Measurements from ENCODE around the gene SNRPD1.
"Not testable (repeated sequence)": the region's sequence is repeated elsewhere in the genome, so short reads cannot be mapped to it uniquely, and the experiment has no call there.

Gene SNRPD1

GRCh38 chr18:21612125-21613039 lies at the start of gene SNRPD1:
TSS of gene SNRPD1 (plus strand) at chr18:21612314. CDS start at chr18:21612430, 116 bp downstream.
- in situ Hi-C loops (cut with MboI; ENCODE audit: low sequenced_read_pairs) = loop anchor here (25.0 kb wide), 1 partner anchor 125 kb away; the partner anchor contains the start of gene MIB1

GRCh38 chr18:21571772-21572171 lies 40.3 kb upstream of the SNRPD1 start:
- in situ Hi-C loops (cut with MboI; ENCODE audit: low sequenced_read_pairs) = no loop called here

- in situ Hi-C loops (cut with MboI; ENCODE audit: low sequenced_read_pairs) = no loop called here
These were observed 36.5 kb upstream of the SNRPD1 start for GRCh38 chr18:21575656-21576055.

- in situ Hi-C loops (cut with MboI; ENCODE audit: low sequenced_read_pairs) = no loop called here
These were observed 27.7 kb upstream of the SNRPD1 start for GRCh38 chr18:21584391-21584790.

- in situ Hi-C loops (cut with MboI; ENCODE audit: low sequenced_read_pairs) = not testable (repeated sequence)
These were observed 19.8 kb upstream of the SNRPD1 start for GRCh38 chr18:21592361-21592760.

- in situ Hi-C loops (cut with MboI; ENCODE audit: low sequenced_read_pairs) = no loop called here
These were observed 18.4 kb upstream of the SNRPD1 start for GRCh38 chr18:21593540-21594257.

DNA sequence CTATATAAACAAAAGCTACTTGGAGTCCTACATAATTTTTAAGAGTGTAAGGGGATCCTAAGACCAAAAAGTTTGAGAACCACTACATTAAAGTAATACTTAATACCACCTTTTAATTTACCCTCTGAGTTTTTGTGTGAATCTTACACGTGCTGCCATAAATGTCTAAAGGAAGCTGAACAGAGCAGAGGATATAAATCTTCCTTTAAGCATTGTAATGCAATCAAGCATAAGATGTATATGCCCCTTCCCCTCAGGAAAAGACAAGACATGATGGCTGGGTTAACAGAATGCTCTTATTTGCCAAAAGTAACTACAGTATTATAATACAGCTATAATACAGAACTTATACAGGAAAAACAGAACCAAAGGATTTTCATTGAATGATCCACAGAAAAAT lies 14.5 kb upstream of the SNRPD1 start:
- in situ Hi-C loops (cut with MboI; ENCODE audit: low sequenced_read_pairs) = no loop called here

- in situ Hi-C loops (cut with MboI; ENCODE audit: low sequenced_read_pairs) = no loop called here
These were observed 13.2 kb upstream of the SNRPD1 start for GRCh38 chr18:21598726-21599584.

DNA sequence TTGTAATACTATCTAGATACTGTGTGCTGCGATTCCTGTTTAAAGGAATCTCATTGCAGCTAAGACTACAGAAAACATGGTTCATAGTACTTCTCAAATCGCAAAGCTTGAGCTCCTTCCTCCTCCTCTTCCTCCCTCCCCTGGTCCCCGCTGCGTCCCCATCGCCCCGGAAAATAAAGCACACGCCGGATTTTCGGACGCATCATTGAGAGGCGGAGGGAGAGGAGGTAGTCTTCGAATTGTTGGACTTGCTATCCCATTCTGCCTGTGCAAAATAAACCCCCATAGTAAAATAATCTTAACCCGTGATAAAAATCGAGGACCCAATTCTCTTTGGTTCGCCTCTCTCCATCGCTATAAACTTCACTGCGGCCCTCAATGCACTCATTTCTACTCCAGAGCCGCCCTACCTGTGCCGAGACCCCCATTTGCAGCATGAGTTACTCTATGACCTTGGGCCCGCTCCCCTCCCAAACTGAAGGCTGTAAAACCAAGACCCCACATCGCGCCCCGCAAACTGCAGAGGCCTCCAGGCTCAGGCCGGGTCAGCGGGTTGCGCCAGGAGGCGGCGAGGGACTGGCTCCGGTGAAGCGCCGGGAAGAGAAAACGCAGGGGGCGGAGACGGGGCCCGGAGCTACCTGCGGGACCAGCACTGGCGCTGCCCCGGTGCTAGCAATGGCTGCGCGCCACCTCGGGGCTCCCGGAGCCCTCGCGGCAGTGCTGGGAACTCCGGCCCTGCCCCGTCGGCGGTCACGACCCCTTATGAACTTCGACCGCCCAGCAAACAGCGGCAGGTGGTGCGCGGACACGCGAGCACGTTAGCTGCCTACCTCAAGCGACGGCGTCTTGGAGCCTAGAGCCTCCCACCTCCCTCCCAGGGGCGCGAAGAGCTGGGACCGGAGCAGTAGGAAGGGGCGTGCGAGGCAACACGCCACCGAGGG lies 12.3 kb upstream of the SNRPD1 start:
- in situ Hi-C loops (cut with MboI; ENCODE audit: low sequenced_read_pairs) = loop anchor here (25.0 kb wide), 1 partner anchor 137 kb away; the partner anchor contains the start of gene MIB1

DNA sequence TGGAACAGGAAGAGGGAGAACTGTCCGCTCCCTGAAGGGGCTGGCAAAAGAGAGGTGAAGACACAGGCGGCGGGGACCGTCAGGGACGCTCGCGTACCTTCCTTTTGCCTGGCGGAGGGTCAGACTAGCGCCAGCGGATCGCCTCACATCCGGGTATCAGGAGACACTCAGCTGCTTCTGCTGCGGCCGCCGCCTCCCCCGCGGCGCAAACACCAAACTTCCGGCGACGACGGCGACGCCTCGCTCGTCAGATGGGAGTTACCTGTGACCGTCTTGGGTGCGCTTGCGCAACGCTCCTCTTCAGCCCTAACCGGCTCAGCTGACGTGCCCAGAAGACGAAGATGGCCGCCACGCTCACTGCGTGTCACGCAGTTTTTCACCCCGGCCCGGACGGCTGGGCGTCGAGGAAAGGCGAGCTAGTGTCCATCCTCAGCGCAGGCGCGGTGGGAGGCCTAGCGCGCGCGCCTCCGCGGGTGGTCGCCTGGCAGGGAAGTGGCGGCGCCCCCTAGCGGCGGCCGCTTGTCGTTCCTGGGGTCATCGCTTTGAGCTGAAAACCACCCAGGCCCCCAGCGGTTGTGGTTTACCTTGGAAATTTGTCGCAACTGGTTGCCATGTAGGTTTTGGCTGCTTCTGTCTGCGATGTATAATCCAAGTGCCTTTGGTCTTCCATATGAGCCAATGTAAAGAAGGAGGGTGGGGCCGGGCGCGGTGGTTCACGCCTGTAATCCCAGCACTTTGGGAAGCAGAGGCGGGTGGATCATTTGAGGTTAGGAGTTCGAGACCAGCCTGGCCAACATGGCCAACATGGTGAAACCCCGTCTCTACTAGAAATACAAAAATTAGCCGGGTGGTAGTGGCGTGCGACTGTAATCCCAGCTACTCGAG lies 11.3 kb upstream of the SNRPD1 start, which contains the start of gene ESCO1:
Gene ESCO1 (minus strand): TSS at position 179 of the 885 bp plus-strand sequence. CDS start 25,861 bp downstream, outside the sequence.
- in situ Hi-C loops (cut with MboI; ENCODE audit: low sequenced_read_pairs) = loop anchor here (25.0 kb wide), 1 partner anchor 137 kb away; the partner anchor contains the start of gene MIB1

DNA sequence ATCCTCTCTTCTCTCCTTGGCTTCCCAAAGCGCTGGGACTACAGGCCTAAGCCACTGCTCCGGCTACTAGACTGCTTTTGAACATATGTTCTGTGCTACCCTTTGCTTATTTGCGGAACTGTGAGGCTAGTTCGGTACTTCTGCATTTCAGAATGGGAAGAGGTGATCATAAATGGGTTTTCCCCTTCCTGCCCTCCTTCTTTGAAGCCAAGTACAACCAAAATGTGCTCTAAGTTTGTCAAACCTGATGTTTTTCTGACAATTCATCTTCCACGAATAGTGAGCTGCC lies 9.9 kb upstream of the SNRPD1 start:
- in situ Hi-C loops (cut with MboI; ENCODE audit: low sequenced_read_pairs) = loop anchor here (25.0 kb wide), 1 partner anchor 135 kb away; the partner anchor contains the start of gene MIB1

GRCh38 chr18:21604671-21605070 lies 7.4 kb upstream of the SNRPD1 start:
- in situ Hi-C loops (cut with MboI; ENCODE audit: low sequenced_read_pairs) = loop anchor here (25.0 kb wide), 1 partner anchor 133 kb away; the partner anchor contains the start of gene MIB1

GRCh38 chr18:21605213-21605612 lies 6.9 kb upstream of the SNRPD1 start:
- in situ Hi-C loops (cut with MboI; ENCODE audit: low sequenced_read_pairs) = loop anchor here (25.0 kb wide), 1 partner anchor 132 kb away; the partner anchor contains the start of gene MIB1

- in situ Hi-C loops (cut with MboI; ENCODE audit: low sequenced_read_pairs) = loop anchor here (25.0 kb wide), 1 partner anchor 126 kb away; the partner anchor contains the start of gene MIB1
These were observed 551 bp upstream of the SNRPD1 start for GRCh38 chr18:21611401-21612124.

DNA sequence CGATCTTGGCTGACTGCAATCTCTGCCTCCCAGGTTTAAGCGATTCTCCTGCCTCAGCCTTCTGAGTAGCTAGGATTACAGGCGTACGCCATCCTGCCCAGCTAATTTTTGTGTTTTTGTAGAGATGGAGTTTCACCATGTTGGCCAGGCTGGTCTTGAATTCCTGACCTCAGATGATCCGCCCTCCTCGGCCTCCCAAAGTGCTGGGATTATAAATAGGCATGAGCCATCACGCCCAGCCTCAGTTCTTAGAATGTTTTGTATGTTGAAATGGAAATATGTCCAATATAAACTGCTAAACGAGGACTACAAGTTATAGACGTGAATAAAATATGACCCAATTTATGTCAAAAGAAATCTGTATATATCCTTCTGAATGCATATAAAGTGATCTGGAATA lies 9.5 kb downstream of the SNRPD1 start:
- in situ Hi-C loops (cut with MboI; ENCODE audit: low sequenced_read_pairs) = loop anchor here (25.0 kb wide), 1 partner anchor 116 kb away; the partner anchor contains the start of gene MIB1

DNA sequence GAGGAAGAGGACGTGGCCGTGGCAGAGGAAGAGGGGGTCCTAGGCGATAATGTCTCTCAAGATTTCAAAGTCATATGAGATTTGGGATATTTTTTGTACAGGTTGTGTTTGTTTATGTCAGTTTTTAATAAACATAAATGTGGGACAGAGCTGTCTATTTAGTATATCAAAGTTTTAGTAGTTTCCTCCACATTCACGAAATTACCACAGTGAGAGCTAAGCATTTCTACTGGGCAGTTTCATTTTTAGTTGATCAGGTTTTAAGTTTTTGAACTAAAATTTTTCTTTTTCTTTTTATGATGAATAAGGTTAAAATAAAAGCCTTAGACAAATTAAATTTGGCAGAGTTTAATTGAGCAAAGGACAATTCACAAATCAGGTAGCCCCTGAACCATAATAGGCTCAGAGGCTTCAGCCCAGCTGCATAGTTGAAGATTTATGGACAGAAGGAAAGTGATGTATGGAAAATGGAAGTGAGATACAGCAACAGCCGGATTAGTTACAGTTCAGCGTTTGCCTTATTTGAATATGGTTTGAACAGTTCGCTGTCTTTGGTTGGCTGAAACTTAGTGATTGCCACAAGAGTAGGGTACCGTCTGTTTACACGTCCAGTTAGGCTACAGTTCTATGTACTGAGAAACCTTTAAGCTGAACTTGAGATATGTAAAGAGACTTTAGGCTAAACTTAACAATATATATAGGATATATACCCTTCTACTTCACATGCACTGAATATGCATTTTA lies 17.1 kb downstream of the SNRPD1 start:
- in situ Hi-C loops (cut with MboI; ENCODE audit: low sequenced_read_pairs) = loop anchor here (25.0 kb wide), 2 partner anchors 142 to 442 kb away; no protein-coding TSS in a partner anchor

DNA sequence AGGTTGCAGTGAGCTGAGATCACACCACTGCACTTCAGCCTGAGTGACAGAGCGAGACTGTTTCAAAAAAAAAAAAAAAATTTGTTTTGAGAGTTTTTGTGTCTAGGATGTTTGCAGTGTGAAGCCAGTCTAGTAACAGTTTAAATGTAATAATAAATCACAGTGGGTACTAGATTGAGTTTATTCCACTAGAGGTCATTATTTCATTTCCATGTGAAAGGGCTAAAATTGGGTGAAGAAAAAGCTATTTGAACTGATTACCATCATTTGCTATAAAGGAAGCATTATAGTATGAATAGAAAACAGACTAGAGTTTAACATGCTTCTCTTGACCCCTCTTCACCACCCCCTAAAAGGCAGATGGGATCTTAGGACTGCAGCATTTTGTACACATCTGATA lies 20.3 kb downstream of the SNRPD1 start:
- in situ Hi-C loops (cut with MboI; ENCODE audit: low sequenced_read_pairs) = loop anchor here (25.0 kb wide), 2 partner anchors 145 to 445 kb away; no protein-coding TSS in a partner anchor
